ENCODE results near the gene MLANA. TPM values are rescaled to one million over a fixed set of nuclear protein-coding genes. Genes with fewer than 3 reads are reported as not detected.

The MLANA gene
- total and polyA plus RNA-seq, 5 experiments from 2014 or later, result 0.06 TPM; not detected in 3

DNA sequence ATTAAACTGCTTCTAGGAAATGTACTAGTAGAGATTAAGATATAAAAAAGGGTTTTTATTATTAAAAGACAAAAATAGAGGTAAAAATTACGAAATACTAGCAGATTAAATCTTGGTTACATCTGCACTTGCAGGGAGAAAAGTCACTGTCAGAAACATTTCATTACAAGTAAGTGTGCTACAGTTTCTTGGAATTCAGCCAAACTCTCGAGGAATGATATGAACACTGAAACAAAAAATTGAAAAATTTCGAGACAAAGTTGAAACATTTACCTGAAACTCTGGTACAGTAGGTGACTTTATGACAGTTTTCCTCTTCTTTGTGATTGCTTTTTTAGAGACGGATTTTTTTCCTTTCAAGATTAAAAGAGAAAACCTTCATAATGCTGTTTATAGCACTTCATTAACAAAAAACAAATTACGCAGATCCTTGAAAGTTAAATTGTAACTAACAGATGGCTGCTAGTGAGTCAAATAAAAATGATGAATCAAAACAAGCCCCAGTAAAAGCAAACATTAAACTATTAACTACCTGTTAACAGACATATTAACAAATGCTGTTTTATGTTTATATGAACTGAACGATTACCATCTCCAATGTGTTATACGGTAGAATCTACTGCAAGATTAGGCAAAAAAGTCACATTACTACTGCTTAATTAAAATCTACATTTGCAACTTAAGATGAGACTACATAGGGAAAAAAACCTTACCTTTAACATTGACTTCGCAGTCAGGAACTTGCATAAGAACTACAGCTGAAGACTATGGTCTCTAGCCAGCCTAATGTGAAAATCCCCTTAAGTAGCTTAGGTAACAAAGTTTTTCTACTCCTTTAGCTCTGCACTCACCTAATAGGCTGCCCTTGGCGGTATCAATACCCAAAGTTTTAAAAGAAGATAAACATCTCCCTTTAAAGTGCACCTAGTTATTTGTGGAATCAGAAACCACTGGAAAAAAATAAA lies 63.3 kb downstream of the MLANA start:
- Mint-ChIP-seq H3K4me3 (no peak overlapping the region), H3K27ac (no peak overlapping the region), H3K4me1 (peaks cover 4 to 20% (median 8%) of the 10 kb centered on the region in 4 donors), H3K9me3 (no peaks in the 10 kb centered on the region), H3K27me3 (no peaks in the 10 kb centered on the region), H3K36me3 (peaks cover 0 to 14% (median 6%) of the 10 kb centered on the region in 3 donors)
- POLR2A ChIA-PET, result no interaction called here
- DNase-seq, result no peak
- no peak for ATAC-seq

DNA sequence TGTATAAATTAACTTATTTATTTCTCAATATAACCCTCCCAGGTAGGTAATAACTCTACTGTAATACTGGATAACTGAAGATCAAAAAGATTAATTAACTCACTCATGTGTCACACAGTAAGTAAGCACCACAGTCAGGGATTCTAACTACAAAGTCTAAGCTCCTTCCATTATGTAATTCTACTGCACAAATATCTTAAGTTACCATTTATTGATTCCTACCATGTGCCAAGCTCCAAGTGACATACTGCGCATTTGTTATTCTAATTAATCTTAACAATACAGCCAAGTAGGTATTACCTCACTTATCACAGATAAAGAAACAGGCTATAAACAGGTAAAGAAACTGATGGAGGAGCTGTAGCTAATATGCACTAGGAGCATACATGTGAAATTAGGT lies 66.5 kb downstream of the MLANA start:
- no peaks in the 10 kb centered on the region for H3K27me3 Mint-ChIP-seq
- ATAC-seq (no peak), DNase-seq (no peak)
- peaks cover 6 to 15% (median 8%) of the 10 kb centered on the region in 4 donors for H3K4me1 Mint-ChIP-seq
- H3K9me3 Mint-ChIP-seq, result no peaks in the 10 kb centered on the region
- H3K4me3 Mint-ChIP-seq, result no peak overlapping the region
- POLR2A ChIA-PET, result no interaction called here
- H3K36me3 Mint-ChIP-seq, result peaks cover 0 to 28% (median 12%) of the 10 kb centered on the region in 3 donors
- H3K27ac Mint-ChIP-seq, result peak overlapping the region in 1 of 10 donors; percentile 9

DNA sequence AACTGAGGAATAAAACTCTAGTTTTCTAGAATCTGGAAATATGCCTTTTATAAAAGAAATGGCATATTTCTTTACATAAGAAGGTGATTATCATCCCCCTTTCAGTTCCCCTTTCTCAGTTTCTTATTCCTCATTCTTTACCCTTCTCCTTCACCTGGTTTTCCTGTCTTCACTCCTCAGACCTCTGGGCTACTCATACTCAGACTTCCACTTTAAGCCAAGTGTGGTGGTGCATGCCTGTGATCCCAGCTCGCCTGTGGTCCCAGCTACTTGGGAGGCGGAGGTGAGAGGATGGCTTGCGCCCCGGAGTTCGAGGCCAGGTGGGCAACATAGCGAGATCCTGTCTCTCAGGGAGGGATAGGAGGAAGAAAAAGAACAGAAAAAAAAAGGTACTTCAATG lies 67.6 kb downstream of the MLANA start:
- no peaks in the 10 kb centered on the region for H3K9me3 Mint-ChIP-seq
- H3K27ac Mint-ChIP-seq, result peak overlapping the region in 2 of 10 donors; percentile 60 to 83
- peaks cover 6 to 15% (median 8%) of the 10 kb centered on the region in 4 donors for H3K4me1 Mint-ChIP-seq
- DNase-seq (no peak), ATAC-seq (no peak)
- POLR2A ChIA-PET, result interaction anchor here (0.6 kb wide), 1 partner anchor 57 kb away, joined by 3 read pairs; the partner anchor contains the start of gene RANBP6
- H3K4me3 Mint-ChIP-seq, result peak overlapping the region in 1 of 10 donors; percentile 14
- peaks cover 0 to 26% (median 9%) of the 10 kb centered on the region in 3 donors for H3K36me3 Mint-ChIP-seq
- no peaks in the 10 kb centered on the region for H3K27me3 Mint-ChIP-seq

Other genes starting within 250 kb of the MLANA start
- gene ERMP1, start 57.8 kb upstream of the MLANA start, total RNA-seq, result 10 to 100 TPM; 16.1 to 16.8 TPM
- 10 to 100 TPM in 2 of 3 donors, 1 to 10 TPM in 1; 7.0 to 11.8 (median 10.8) TPM for gene ERMP1, start 57.8 kb upstream of the MLANA start, polyA plus RNA-seq
- gene RANBP6, start 124.7 kb downstream of the MLANA start, total RNA-seq, result 10 to 100 TPM; 36.5 to 37.3 TPM
- gene RANBP6, start 124.7 kb downstream of the MLANA start, polyA plus RNA-seq, result 10 to 100 TPM; 21.0 to 24.9 (median 21.7) TPM

Data from naive thymus-derived CD8-positive, alpha-beta T cell (primary cell).